RKO (cell line): Measurements from ENCODE around the gene ZNF593OS.

Source experiments
- DNase-seq: peaks from one replicate; pipeline ENCODE4 v3.0.0-alpha.2; 2016; ENCODE audit warnings: low spot score

The ZNF593OS gene

DNA sequence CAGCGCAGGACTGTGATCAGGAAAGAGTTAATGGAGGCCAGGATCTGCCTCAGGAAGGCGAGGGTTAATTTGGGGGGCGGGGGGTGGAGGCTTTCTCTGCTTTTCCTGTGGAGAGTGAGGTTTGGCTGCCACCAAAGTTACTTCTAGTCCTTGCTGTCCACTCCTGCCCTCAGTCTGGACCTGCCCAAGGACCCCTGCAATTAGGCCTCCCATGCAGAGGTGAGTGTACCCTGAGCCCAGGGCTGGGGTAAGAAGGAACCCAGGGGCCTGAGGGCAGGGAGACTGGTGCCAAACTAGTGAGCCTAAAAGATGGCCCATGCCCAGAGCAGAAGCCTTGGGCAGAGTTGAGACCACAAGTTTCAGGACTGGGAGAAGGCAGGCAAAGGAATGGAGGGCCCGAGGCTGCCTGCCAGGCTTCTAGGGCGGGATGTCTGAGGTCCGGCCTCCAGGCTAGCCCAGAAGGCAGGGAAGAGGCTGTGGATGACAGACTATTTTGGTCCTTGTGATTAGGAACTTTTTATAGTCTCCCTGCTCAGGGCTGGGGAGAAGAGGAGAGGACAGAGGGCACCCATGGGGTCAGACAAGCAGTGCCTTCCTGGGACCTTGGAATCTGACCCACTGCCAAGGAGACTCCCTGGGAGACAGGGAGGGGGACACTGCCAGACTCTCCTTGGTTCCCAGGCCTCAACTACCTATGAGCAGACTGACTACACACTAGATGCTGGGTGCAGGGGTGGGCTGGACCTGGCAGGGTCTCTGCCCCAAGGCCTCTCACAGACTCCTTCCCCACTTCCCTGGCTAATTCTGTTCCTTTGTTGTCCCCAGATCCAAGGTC is 12.5 kb downstream of the ZNF593OS start, which contains the start of gene FAM110D:
FAM110D (plus strand) TSS at position 172 of the 835 bp plus-strand sequence. CDS start 2,213 bp downstream, outside the sequence.
- no peak for DNase-seq

DNA sequence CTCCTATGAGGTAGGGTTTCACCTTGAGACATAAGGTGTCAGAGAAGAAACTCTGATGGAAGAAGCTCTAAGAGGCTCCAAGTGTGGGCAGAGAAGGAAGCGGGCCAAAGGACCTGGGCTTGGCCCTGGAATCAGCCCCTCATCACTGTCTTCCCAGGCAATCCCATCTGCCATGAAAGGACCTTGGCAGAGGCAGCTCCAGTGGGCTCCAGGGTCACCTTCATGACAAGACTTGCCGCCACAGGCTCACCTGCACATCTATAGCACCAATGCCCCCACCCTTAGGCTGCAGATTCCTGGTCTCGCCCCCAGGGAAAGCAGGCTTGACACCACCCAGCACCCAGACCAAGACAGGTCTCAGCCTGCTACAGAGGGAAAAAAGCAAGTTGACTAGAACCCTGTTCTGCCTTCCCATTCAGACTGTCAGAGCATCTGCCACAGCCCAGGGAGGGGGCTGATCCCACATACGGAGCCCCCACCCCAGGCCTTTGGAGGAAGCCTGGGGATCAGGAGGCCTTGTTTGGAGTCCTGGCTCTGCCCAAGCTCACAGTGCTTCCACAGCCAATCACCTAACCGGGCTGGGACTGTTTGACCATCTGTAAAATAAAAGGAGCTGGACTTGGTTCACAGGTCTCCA is 13.2 kb downstream of the ZNF593OS start:
- no peak for DNase-seq

DNA sequence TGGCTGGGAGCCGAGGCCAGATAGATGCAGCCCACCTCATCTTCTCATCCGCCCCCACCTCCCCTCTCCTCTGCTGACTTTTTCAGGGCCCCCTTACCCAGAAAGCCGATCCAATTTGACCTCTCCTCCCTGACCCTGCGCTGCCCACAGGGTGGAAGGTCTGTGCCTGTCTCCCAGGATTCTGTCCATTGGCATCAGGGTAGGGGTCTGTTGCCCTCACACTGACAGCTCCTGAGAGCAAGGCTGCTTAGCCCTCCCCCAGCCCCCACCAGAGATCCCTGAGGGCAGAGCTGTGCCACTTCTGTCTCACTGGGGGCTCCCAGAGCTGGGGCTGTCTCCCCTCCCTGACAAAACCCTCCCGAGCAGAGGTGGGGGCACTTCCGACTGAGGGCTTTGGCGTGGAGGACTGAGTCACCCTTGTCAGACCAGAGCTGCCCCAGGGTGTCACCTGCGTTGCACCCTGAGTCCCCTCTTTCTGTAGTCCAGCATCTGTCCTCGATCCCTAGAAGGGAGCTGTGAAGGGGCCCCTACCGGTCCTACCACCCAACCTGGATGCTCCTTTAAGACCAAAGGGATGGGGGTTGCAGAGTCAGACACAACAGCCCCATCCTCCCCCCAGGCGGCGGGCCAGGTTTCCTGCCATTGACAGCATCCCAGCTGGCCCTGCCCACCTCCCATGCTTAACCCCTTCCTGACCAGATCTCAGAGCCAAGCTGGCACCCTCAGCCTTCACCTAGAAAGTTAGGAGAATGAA is 15.2 kb downstream of the ZNF593OS start:
- no peak for DNase-seq

DNA sequence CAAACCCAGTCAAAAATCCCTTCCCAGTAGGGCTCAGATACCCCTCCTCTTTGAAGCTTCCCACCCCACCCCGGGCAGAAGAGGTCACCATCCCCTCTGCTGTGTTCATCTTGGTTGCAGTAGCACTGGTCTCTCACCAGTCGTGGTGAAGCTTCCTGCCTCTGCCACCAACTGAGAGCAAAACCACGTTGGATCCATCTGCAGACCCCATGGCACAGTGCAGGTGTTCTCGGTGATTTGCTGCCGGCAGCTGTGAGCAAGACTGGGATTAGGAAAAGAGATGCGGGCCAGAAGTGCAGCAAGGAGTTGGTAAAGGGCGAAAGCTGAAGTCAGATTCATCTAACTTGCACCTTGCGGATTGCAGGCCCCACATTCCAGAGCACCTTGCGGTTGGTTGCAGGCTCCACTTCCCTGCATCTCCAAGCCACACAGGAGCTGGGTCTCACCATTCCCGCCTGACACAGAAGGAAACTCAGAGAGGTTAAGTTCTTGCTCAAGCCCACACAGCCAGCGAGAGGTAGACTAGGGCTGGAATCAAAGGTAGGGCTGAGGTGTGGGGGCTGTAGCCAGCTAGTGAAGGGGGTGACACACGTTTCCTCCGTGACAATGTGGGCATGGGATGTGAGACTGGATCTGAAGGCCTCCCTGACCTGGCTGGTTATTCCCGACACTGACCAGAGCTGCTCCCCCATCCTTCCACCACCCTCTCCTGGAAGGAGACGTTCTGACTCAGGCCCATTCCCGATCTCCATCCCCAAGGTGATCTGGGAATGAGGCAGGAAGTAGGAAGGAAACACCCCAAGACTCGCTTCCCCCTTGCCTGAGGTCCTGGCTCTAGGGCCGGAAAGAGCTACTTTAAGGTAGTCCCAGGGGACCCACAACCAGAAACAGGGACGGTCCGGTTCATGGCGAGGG is 16.0 kb downstream of the ZNF593OS start:
- DNase-seq = no peak

DNA sequence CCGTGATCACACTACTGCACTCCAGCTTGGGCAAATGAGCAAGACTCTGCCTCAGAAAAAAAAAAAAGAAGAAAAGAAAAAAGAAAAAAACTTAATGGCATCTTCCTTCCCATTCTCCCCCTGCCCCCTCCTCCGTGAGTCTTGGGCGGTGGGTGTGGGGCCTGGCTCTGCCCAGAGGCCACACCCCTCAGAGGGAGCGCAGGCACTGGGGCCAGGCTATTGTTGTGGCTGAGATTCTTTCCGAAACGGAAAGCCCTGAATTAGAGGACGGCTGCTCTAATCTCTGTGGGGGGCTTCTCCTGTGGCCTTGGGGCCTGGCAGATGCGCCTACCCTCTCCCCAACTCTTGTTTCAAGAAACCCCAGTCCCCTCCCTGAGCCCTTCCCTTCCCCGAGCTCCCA is 16.9 kb downstream of the ZNF593OS start:
- DNase-seq = no peak

DNA sequence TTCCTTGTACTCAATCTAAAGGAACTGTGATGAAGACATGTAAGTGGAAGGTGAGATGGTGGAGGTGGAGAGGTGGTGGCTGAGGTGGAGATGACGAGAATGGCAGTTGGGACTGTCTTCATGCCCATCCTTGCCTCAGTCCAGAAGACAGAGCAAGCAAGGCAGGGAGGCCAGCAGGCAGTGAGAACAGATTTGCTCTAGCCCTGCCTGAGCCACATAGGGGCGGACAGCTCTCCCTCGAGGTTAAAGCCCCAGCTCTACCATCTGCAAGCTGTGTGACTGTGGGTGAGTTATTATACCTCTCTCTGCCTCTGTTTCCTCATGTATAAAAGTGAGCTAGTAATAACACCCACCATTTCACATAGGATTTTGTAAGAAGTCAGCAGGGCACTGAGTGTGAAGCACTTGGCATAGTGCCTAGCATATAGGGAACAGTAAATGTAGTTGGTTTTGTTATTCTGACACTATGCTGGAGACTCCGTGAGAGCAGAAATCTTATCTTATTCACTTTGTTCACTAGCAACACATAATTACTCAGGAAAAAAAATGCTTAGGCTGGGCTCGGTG is 17.6 kb downstream of the ZNF593OS start:
- no peak for DNase-seq

DNA sequence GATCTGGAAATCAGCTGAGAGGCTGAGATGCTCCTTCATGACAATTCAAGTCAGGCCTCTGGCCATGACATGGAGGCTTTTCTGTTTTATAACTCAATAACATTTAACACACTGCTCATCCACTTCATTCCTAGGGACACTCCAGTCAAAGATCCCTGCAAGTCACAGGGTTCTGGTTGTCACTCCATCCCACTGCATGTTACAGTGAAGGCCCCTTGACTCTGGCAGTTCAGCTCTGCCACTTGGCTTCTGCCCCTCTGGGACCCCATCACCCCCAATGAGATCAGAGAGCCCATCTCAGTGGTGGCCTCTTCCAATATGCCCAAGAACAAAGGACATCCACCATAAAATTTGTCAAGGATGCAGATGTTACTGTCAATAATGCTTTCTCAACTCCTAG is 22.7 kb downstream of the ZNF593OS start:
- DNase-seq = no peak

DNA sequence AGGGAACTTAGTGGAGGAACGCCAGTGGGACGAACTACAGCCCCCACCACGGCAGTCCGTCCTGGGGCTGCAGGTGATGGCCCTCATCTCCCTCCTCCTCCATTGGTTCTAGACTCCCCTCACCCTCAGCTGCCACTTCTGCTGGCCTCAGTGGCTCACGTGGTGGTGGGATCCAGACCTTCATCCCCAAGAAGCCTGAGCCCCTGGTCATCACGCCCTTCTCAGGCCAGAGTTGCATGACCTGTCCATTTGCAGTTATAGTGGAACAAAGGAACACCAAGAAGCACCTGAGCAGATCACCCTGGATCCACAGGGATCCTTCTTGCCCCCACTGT is 25.7 kb downstream of the ZNF593OS start:
- no peak for DNase-seq

DNA sequence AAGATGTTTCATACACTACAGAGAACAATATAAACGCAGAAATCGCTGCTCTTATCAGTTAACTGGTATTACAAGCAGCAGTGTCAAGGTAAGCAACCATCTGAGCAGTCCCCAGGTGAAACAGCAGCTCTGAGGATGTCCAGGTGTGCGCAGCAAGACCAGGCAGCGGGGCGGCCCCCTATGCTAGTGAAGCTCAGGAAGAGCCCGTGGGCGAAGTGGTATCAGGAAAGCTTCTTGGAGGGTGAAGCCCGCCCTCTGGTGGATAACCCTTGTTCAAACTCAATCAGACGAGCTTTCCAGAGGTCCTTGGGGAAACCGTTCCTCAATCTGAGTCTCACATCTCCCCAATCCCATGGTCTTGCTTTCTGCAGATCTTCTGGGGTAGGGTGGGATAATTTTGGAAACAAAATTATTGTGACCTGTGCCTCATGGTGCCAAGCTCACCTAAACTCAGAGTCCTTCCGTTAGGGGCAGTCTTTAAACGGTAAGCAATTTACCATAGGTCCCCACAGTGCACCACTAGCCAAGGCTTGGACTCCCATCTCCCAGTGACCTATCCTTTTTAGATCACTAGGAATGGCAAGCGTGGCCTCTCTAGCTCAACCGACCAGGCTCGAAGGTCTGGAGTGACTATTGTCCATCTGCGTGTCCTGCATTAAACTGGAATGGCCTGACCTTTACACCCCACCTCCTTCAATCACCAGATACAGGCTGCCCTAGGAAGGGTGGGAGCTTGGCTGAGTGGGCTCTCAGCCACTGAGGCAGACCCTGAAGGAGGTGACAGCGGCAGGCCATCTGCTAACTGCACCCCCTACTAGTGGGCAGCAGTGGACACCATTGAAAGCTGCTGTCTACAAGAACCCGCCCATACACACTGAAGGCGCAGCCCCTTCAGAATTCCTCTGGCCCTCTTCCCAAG is 26.3 kb downstream of the ZNF593OS start:
- peak; percentile 83 for DNase-seq

DNA sequence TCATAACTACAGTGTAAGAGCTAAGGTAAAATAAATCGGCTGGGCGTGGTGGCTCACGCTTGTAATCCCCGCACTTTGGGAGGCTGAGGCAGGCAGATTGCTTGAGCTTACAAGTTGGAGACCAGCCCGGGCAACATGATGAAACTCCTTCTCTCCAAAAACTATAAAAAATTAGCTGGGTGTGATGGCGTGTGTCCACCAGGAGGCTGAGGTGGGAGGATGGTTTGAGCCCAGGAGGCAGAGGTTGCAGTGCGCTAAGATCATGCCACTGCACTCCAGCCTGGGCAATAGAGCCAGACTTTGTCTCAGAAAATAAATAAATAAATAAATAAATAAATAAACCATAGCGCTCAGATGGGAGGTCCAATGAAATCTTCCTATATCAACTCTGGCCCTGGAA is 29.5 kb downstream of the ZNF593OS start:
- DNase-seq = no peak

DNA sequence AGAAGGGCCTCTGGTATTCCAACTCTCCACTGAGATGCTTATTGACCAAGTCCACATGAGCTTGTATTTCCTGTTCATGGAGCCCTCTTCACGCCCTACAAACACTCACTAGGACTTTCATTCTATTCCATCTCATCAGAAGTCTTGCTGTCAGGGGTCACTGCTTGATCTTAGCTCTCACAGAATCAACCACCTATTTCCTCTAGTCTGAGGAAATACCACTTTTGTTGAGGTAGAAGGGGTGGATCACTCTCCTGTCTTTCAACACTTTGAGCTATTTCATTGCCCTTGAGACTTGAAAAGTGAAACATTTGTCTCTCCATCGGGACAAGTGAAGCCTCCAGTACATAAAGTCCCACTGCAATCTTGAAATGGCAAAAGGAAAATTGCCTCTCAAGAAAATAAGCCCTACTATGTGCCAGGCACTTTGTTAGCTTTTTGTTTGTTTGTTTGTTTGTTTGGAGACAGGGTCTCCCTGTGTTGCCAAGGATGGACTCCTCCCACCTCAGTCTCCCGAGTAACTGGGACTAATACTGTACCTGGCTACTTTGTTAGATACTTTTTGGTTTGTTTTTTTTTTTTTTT is 32.6 kb downstream of the ZNF593OS start:
- no peak for DNase-seq

DNA sequence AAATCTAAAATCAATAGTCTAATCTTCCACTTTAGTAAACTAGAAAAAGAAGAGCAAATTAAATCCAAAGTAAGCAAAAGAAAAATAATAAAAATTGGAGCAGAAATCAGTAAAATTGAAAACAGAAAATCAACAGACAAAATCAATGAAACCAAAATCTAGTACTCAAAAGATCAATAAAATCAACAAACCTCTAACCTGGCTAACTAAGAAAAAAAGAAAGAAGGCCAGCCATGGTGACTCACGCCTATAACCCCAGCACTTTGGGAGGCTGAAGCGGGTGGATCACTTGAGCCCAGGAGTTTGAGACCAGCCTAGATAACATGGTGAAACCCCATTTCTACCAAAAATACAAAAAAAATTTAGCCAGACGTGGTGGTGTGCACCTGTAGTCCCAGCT is 37.2 kb downstream of the ZNF593OS start:
- DNase-seq = no peak

DNA sequence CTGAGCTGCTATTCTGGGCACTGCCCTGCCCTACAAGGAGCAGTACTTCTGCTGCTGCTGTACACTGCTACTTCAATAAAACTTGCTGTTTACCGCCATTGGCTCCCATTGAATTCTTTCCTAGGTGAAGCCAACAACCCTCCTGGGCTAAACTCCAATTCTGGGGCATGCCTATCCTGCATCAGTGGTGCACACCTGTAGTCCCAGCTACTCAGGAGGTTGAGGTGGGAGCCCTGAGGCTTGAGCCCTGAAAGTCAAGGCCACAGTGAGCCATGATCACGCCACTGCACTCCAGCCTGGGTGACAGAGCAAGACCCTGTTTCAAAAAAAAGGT is 38.8 kb downstream of the ZNF593OS start:
- no peak for DNase-seq

DNA sequence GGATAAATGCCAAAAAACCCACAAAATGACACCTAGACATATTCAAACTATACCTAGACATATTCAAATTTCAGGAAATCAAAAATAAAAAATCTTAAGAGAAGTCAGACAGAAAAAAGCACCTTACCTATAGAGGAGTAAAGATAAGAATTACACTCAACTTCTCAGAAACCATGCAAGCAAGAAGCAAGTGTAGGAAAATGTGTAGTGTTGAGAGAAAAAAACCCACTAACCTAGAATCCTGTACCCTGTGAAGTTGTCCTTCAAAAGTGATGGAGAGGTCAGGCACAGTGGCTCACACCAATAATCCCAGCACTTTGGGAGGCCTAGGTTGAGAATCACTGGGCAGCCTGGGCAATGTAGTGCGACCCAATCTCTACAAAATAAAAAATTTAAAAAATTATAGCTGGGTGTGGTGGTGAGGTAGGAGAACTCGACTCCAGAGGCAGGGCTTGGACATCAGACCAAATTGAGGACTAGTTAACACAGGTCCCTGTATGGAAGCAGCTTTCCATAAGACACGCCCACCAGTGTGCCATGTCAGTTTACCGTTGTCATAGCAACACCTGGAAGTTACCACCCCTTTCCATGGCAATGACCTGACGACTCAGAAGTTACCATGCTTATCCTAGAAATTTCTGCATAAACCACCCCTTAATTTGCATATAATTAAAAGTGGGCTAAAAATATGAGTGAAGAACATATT is 39.4 kb downstream of the ZNF593OS start:
- DNase-seq = peak; percentile 38

DNA sequence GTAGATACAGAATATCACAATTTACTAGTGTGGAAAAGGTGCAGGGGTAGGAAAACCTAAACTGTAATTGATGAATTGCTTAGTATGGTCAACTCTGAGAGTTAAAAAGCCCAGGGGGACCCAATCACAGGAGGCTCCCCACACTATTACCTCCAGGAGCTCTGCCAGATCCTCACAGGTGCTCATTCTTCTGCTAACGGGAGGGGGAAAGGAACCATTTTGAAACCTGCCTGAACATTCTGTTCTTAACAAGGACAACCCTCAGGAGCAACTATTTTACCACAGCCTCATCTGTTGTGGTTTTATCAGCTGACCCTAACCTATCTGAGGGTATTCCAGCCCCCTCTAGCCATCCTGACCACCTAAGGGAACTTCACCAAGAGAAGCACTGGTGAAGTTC is 40.9 kb downstream of the ZNF593OS start:
- no peak for DNase-seq

DNA sequence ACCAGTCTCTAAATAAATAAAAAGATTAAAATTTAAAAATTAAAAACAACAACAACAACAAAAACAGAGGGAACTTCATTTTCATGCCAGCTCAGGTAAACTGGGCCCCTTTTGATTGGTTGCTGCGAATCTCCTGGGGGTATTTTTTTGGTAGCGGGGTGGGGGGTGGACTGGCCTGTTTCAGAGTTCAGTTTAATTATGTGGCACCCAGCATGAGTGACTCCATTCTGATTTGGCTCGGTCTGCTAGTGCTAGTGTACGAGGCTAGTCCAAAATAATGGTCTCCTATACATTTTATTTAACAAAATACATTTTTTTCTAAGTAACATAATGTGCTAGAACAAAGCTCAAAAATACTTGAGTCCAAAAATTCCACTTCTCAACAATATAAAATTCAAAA is 41.9 kb downstream of the ZNF593OS start:
- DNase-seq = no peak

DNA sequence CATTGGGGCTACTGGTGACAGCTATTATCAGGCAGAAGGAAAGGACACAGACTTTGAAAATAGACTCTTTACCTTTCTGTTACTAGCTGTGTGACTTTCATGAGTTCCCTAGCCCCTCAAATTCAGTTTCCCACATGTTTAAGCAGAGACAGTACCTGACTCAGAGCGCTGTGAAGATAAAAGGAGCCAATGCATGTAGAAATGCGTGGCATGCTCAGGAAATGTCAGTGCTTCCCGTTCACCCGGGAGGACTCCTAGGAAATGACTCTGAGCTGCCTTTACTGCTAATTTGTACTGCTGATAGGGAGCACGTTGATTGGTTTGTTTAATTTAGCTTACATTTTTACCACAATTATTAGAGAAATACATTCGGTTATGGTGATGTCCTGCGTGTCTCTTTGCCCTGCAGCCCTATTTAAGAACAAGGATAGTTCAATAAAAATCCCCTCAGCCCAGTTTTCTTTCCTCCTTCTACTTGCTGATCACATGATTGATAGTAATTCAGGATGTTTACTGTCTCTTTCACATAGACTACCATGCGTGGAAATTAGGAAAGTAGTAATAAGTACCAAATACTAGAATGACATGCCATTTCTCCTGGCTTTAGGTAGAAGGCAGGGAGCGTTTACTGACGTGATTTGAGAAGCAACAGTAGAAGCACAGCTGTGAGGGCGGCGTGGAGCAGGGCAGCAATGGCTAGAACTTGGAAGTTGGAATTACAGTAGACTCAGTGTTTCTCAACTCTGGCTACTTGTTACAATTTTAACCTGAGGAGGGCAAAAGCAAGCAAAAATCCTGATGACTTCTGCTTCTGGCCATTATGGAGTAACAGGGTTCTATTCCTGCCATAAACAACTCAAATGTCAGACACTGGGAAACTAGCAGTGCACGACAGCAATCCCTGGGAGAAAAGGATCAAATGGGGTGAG is 44.1 kb downstream of the ZNF593OS start:
- DNase-seq = no peak

DNA sequence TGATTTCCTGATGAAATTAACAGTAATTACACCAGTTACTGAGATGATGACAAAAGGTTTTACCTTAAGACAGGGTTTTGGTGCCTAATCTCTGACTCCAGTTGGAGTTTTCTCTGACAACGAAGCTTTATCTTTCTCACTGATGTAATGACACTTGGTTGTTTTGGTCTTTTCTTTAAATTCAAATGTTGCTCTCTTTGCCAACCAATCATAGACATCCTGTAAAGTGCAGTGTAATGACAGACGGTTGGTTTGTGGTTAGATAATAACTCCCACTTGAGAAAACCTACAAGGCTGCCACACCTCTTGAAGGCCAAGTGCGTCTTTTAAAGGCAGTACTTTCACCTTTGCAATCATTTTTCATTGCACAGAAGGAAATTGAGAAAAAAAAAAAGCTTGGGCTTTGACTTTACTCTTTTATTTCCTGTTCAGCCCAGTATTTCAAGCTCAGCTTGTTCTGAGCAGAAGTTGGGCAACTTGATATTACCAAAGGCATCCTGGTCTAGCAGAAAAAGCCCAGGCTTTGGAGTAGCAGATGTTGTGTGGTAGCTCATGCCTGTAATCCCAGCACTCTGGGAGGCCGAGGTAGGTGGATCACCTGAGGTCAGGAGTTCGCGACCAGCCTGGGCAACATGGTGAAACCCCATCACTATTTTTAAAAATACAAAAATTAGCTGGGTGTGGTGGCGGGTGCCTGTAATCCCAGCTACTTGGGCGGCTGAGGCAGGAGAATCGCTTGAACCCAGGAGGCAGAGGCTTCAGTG is 45.1 kb downstream of the ZNF593OS start:
- DNase-seq = no peak
